GM21576 (cell line): ENCODE data around the gene SLC17A9.
"Not testable (repeated sequence)": the region's sequence is repeated elsewhere in the genome, so short reads cannot be mapped to it uniquely, and the experiment has no call there.

Experiments used
- ATAC-seq: cut with Tn5 transposase; IDR thresholded peaks from one replicate; pipeline ENCODE4 v1.9.1; 2021; ENCODE audit warnings: mild to moderate bottlenecking, moderate library complexity; ENCODE audit not compliant: unreplicated experiment

The SLC17A9 gene

DNA sequence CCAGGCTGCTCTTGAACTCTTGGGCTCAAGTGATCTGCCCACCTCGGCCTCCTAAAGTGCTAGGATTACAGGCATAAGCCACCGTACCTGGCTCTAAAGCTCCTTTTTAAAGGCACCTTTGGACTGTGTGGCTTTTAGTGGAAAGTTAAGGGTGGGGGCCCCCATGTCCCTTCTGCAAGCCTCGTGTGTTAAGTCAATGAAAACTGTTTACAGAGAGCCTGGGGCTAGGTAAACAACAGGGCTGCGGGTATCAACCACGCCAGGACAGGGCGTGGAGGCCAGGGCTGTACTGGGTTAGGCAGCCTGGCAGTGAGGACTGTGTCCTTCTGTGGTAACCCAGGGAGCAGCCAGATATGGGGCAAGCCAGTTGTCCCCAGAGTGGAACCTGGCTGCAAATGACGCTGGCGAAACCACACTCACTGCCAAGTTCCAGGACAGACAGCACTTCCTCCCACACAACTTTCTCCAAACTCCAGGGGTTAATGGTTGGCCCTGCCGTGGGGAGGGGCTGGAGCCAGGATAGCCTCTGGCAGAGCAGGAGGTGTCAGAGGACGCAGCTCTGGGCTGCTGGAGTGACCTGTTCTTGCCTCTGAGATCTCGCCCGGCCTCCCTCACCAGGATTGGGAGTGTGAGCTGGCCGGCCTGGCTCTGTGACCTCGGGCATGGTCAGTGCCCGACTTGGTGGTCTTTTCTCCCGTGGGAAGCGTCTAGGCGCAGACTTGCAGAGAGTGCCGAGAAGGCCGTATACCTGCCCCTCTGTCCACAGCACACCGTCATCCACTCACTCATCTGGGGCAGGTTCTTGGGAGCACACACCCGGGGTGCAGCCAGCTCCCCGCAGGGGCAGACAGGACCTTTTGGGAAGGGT, 3.2 kb downstream of the SLC17A9 start:
- ATAC-seq, result no peak

DNA sequence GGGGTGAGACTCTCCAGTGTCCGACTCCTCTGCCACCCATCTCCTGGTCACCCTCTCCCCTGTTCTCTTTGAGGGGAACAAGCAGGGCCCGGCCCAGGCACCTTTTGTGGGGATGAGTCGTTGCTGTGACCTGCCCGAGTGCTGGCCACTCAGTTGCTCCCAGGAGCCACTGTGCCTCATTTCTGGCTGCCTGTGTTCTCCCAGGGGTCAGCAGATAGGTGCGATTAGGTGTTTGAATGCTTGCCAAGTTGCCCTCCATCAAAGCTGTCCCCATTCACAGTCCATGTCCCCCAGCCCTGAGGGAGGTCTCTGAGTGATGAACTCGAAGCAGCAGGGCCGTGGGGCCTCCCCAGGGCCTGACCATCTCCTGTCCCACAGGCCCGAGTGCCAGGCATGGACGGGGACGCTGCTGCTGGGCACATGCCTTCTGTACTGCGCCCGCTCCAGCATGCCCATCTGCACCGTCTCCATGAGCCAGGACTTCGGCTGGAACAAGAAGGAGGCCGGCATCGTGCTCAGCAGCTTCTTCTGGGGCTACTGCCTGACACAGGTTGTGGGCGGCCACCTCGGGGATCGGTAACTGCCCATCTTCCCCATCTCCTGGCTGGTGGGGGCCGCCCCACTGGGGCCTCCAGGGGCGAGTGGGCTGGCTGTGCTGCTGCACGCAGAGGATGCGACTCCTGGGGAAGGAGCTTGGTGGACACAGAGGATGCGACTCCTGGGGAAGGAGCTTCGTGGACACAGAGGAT, 4.1 kb downstream of the SLC17A9 start:
- no peak for ATAC-seq

DNA sequence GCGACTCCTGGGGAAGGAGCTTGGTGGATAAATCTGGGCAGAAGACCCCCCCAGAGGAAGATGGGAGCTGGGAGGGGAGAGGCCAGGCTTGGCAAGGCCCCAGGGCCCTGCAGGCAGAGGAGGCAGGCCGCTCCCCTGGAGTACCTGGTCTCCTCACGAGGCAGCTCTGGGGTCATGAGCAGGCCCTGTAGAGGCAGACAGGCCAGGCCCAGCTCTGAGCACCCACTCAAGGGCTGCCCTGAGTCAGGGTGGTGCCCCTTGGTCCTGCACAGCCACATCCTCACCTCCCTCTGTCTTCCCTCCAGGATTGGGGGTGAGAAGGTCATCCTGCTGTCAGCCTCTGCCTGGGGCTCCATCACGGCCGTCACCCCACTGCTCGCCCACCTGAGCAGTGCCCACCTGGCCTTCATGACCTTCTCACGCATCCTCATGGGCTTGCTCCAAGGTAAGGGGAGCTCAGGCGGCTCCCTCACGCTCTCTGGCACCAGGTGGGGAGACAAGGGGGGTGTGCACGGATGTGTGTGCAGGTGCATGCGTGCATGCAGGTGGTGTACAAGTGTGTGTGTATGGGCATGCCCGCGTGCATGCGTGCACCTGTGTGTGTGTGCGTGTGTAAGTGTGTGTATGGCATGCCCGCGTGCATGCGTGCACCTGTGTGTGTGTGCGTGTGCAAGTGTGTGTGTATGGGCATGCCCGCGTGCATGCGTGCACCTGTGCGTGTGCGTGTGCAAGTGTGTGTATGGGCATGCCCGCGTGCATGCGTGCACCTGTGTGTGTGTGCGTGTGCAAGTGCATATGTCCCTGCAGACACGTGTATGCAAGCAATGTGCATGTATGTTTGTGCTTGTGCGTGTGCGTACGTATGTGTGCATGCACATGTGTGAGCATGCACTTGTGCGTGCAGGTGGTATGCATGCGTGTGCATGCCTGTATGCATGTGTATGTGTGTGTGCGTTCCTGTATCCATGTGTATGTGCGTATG, 4.9 kb downstream of the SLC17A9 start:
- ATAC-seq, result no peak

DNA sequence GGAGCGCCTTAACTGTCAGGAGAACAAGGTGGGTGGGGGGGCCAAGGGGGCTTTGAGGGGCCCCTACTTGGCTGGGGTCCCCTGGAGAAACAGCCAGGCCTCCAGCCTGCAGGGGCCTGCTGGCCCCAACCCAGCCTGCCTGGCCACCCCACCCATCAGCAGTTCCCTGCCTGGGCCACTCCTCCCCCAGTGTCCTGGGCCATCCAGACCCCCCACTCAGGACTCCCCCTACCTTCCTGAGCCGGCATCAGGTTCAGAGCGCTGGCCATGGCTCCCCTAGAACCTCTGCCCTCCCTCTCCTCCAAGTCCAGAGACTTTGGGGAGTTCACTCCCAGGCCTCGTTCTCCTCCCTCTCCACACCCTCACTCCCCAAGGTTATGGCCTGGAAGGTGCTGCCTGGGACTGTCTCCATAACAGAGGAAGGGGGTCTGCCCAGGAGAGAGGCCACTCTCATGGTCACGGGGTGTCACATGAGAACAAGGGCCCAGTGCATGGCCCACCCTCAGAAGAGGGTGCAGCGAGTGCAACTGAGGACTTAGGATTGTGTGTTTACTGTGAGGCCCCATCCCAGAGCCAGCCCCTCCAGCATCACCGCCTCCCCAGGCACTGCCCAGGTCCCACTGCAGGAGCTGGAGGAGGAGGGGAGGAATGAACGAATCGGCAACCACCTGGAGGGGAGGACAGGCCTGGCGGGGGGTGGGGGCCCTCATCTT, 6.0 kb downstream of the SLC17A9 start:
- no peak for ATAC-seq

DNA sequence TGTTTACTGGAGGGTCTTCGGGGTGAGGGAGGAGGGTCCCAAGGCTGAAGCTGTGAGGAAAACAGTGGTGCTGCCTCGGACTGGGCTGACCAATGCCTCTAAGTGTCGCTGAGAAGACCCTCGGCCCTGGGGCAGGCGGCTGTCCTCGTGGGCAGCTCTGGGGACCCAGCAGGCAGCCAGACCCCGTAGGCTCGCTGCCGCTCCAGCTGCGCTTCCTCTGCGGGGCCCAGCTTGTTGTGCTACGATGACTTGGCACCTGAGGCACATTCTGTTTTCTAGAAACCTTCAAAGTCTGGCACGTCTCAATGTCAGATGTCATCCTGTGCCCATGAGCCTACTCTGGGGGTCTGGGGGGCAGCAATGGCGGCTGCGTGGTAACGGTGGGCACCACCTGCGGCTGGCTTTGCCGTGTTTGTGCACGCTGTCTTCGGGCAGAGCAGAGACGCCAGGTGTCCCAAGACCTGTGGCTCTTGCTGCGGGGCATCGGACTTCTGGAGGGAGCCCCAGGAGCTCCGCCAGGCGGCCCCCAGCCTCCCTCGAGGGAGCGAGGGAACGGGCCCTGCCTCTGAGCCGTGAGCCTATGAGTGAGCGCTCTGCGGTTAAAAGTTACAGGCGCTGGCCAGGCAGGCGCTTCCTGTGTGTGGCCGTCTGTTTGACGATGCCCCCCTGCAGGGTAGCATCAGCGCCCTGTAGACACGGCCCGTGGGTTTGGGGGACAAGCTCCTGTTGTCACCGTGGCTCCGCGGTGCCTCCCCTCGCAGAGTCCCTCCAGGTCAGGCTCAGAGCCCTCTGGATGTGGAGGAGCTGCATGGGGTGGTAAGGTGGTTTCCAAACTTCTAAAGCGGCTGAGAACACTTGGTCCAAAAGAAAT, 6.8 kb downstream of the SLC17A9 start:
- no peak for ATAC-seq

DNA sequence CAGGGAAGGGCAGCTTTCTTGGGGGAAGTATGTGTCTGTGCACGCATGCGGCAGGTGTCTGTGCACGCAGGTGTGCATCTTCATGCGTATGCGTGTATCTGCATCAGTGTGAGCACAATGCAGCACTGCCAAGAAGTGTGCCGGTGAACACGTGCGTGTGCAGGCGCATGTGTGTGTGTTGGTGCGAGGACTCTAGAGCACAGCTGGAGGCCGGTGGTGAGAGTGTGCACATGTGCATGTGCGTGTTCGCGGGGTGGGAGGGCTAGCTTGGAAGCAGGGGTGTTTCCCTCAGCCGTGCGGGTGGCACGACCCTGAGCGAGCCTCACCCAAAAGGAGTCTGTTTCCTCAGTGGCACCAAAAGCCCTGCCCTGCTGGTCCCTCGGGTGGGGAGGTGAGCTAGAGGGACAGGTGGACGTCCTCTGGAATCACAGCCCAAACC, 7.5 kb downstream of the SLC17A9 start:
- ATAC-seq, result no peak

DNA sequence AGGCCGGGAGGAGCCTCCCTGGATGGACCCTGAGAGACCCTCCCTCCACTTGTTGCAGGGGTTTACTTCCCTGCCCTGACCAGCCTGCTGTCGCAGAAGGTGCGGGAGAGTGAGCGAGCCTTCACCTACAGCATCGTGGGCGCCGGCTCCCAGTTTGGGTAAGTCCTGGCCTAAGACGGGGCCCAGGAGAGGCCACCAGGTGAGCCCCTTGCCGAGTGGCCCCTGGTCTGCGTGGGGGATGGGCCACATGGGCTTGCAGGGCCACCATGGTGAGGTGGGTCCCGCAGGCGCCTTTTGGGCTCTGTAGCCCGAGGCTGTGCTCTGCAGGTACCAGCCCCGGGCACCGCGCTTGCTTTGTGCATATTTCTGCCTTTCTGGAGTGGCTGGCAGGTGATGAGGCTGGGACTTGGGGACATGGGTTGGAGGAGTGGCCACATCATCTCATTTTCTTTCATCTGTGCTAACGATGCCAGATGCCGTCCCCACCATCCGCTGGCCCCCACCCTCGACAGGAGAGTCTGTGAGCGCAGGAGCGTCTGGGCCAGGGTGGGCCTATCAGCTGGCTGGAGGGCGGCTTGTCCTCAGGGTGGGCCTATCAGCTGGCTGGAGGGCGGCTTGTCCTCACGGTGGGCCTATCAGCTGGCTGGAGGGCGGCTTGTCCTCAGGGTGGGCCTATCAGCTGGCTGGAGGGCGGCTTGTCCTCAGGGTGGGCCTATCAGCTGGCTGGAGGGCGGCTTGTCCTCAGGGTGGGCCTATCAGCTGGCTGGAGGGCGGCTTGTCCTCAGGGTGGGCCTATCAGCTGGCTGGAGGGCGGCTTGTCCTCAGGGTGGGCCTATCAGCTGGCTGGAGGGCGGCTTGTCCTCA, 8.2 kb downstream of the SLC17A9 start:
- not testable (repeated sequence) for ATAC-seq

DNA sequence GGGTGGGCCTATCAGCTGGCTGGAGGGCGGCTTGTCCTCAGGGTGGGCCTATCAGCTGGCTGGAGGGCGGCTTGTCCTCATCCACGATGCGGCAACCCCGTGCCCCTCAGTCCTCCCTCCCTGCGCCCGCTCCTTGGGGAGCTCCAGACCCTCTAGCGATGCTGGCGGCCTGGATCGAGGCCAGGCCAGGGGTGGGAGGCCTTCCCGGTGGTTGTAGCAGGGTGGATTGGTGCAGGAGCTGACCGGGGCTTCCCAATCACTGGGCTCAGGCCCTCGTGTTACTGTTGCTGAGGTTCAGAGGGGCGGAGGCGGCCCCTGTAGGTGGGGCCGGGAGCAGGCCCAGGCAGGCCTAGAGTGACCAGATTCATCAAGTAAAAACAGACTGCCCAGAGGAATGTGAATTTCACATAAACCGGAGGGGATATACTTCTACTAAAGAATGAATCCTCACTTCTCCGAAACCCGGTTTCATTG, 8.8 kb downstream of the SLC17A9 start:
- ATAC-seq, result no peak

DNA sequence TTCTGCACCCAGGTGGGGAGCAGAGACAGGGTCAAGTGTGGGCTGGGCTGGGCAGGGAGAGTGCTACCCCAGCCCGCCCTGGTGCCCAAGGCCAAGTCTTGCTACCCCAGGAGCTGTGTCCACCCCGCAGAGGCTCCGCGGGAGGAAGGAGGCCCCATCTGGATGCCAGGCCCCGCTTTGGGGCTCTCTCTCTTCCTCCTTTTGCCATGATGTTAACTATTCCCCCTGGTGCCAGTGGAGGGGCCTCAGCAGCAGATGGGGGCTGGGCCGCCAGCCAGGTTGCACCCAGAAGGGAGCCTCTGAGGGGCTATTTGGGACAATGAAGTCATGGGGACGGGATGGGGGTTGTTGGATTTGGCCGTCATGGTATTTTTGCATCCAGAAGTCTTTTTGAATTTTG, 9.3 kb downstream of the SLC17A9 start:
- ATAC-seq, result no peak

DNA sequence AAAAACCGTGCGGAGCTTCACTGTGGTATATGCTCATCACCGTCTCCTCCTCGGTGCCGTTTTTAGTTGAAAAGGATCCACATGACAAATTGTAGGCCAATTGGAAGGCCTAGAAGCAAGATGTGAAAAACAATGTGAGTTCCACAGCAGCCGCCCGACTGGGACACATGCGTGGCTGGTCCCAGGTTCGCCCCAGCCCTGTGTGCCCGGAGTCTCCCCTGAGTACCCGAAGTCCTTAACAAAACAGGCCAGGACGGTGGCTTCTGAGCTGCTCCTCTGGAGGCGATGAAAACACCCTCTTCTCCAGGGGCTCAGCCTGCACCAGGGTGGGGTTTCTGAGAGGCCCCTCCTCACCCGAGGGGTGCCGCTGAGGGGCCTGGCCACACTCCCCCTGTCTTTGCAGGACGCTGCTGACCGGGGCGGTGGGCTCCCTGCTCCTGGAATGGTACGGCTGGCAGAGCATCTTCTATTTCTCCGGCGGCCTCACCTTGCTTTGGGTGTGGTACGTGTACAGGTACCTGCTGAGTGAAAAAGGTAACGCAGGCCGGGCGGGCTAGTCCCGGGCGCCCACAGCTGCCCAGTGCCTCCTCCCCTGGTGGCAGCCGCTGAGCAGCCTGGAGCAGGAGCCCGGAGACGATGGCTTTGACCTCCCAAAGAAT, 9.8 kb downstream of the SLC17A9 start:
- no peak for ATAC-seq

DNA sequence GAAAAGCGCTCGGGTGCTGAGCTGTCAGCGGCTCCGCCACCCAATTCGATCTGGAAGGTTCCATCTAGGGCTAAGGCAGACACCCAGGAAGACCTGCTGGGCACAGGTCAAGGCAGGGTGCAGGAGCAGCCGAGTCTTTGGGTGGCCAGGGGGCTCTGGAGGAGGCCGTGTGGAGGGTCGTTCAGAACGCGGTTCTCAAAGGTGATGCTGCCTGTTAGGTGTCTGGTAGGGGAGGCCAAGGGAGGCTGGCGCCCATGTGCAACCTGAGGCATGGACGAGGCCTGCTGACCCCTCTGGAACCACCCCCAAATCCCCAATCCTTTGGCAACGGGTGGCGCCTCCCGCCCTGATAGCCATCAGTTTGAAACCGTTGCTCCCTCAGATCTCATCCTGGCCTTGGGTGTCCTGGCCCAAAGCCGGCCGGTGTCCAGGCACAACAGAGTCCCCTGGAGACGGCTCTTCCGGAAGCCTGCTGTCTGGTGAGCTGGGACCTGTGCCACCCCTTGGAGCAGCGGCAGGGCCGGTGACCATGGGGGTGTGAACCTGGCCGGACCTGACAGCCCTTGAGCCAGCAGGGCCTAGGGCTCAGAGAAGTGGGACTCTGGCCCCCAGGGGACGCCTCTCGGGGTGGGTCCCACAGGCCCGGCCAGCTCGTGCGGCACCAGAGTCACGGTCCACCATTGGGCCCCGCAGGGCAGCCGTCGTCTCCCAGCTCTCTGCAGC, 10.5 kb downstream of the SLC17A9 start:
- ATAC-seq, result no peak

DNA sequence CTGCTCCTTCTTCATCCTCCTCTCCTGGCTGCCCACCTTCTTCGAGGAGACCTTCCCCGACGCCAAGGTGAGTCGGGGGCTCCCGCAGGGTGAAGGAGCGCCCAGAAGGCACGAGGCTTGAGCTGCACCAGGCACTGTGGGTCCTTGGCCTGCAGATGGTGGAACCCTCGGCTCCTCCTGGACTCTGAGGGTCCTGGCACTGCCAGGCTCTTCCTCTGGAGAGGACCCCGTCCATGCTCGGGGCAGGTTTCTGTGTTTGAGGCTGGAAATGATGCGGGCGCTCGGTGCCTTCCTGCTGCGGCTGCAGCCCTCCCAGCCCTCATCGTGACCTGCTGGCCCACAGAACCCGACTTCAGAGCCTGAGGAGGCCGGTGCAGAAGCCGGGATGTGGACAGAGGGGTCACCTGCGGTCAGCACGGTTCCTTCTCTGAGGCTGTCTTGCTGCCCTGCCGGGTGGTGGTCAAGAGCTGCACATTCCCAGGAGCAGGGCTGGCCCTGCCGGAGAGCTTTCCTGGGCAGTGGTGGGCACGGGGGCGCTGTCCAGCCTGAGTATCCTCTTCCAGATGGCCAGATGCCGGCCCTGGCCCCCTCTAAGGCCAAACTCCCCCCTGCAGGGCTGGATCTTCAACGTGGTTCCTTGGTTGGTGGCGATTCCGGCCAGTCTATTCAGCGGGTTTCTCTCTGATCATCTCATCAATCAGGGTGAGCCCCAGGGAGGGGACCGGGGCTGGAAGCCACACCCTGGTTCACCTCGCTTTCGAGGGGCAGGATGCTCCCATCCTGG, 11.3 kb downstream of the SLC17A9 start:
- ATAC-seq, result no peak

DNA sequence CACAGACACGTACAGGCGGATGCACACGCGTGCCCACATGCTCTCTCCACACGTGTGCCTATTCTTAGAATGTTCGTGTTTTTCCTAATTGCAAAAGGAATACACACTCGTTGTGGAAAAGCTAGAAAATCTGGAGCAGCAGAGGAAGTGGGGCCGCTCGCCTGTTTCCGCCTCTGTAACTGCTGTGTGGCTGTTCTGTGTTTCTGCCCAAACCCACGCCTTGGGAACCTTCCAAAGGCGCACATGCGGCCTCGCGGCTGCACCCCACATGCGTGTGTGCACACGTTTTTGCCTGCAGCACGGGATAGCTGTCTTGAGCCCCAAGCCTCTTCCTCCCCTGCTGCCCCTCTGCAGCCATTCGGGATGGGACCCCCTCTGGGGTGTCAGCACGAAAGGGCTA, 12.2 kb downstream of the SLC17A9 start:
- ATAC-seq, result no peak

DNA sequence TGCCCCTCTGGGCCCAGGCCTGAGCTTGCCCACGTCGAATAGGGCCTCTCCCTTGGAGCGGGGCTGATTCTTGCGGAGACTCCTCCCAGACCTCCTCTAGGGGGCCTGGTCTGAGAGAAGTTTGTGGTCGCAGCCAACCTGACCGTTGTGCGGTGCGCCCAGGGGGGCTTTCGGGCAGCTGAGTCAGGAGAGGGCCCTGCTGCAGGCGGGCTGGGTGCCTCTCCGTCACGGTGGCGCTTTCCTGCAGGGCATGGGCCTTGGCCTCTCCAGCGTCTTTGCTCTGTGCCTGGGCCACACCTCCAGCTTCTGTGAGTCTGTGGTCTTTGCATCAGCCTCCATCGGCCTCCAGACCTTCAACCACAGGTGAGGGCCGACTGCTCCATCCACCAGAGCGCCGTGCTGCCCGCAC, 12.9 kb downstream of the SLC17A9 start:
- ATAC-seq, result no peak

DNA sequence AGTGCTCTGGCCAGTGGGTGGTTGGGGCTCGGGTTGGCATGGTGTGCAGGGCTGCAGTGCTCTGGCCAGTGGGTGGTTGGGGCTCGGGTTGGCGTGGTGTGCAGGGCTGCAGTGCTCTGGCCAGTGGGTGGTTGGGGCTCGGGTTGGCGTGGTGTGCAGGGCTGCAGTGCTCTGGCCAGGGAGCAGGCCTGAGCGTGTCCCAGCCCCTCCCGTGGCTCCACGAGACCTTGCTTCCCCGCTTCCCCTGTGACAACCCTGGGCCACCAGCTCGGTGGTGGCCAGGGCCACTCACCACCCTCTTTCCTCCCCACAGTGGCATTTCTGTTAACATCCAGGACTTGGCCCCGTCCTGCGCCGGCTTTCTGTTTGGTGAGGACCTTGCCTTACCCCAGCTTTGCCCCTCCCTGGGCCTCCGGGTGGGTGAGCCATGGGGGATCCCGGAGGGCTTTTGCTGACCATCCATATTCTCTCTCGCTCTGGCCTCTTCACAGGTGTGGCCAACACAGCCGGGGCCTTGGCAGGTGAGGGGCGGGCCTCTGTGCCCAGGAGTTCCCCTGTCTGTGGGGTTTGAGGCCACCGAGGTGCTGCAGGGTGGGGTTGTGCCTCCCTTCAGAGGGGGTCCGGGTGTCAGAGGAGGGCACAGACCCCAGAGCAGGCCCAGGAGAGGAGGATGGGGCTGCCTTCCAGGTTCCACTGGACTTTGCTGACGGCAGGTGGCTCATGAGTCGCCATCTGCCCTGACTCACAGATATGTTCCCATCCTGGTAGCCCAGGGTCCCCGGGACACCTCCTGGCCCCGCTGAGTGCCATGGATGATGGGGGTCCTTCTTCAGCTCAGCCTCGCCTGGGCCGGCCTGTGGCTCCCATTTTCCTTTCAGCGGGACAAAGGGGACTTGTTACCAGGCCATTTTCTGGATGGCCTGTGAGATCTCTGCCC, 14.0 kb downstream of the SLC17A9 start:
- ATAC-seq, result no peak
